Measurements from ENCODE around the gene IPO9.
"Not testable (repeated sequence)": the region's sequence is repeated elsewhere in the genome, so short reads cannot be mapped to it uniquely, and the experiment has no call there.

The IPO9 gene

DNA sequence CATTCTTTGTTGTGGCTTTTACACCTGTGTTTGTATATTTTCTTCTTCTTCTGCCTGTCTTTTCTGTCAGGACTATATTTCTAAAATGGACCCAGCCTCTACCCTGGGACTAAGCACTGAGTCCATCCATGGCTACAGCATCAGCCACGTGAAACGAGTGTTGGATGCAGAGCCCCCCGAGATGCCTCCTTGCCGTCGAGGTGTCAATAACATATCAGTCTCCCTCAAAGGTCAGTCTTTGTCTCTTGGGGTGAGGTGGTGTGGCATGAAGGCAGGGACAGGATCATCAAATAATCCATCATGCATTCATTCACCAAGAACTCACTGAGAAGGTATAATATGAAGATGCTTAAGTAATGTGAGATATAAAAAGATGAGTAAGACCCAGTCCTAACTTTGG, 19.1 kb upstream of the IPO9 start:
- no peak for DNase-seq (ENCODE audit: low read depth in 2 of 2)

DNA sequence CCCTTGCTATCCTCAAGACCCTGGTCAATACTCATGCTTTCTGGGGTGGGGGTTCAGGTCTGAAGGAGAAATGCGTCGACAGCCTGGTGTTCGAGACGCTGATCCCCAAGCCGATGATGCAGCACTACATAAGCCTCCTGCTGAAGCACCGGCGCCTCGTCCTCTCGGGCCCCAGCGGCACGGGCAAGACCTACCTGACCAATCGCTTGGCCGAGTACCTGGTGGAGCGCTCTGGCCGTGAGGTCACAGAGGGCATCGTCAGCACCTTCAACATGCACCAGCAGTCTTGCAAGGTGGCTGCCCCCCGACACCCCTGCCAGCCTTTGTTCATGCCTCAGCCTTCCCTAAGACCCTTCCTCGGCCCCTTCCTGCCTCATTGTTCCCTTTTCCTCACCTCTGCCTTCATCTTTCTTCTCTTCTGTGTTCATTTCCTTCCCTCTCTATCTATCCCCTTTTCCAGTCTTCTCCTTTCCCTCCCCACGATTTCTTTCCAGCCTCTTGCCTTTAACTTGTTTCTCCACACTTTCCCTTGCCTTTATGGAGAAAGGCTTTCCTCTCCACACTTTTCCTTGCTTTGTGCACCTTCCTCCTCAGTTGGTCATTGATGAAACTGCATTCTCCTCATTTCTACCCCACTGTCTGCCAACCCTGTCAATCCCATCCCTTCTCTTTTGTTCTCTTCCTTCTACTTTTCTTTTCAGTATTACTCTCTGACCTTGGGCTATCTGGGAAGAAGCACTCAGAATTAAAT, 18.3 kb upstream of the IPO9 start:
- DNase-seq (ENCODE audit: low read depth in 2 of 2): no peak

DNA sequence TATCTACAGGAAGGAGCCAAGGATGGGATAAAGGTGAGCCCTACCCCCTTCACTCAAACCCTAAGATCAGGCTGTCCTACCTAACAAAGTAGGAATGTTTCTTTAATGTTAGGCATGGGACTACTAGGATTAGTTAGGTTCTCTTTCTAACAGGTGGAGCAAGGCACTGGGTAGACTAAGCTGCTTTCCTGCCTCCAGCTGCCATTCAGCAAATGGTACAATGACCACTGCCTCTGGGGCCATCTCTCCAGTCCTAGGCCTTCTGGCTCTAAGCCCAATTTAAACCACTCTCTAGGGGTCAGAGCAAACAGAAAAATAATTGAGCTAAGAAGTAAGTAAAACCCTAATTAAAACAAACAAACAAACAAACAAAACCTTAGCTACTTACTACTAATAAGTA, 15.7 kb upstream of the IPO9 start:
- no peak for DNase-seq (ENCODE audit: low read depth in 2 of 2)

GRCh38 chr1:201816309-201816854, 12.6 kb upstream of the IPO9 start:
- no peak for DNase-seq (ENCODE audit: low read depth in 2 of 2)

DNA sequence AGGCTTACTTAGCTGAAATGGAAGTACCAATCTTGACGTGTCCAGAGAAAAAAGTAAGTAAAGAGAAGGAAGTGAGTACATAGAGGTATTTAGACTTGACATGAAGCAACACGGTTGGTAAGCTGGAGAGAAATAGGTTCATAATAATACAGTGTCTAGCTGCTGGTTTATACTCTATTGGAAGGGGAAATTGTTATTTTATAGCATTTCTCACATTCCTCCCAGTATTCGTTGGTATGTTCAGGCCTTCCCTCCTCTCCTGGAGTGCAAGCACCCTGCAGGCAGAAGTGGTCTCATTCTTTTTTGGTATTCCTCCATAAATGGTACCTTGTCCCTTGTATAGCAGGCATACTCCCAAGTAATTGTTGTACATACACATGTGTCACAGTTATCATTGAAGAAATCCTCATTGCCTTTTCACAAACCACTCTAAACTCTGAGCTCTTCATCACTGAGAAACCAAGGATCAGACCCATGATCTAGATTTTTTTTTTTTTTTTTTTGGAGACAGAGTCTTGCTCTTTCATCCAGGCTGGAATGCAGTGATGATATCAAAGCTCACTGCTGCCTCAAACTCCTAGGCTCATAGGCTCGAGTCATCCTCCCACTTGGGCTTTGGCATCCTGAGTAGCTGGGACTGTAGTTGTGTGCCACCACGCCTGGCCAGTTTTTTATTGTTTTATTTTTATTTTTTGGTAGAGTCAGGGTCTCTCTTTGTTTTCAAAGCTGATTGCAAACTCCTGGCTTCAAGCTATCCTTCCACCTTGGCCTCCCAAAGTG, 9.8 kb upstream of the IPO9 start:
- DNase-seq (ENCODE audit: low read depth in 2 of 2): no peak

DNA sequence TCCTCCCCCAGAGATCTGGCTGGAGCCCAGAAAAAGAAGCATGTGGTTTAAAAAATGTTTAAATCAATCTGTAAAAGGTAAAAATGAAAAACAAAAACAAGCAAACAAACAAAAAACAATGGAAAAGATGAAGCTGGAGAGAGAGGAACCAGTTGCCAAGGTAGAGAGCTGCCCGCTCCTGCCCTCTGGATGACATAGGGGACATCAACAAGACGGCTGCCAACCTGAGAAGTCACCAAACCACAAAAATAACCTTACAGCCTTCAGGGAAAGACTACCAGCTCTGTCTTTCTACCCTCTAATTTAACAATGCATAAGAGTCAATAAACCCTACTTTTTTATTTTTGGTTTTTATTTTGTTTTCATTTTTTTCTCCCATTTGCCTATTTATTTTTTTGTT, 8.5 kb upstream of the IPO9 start:
- DNase-seq (ENCODE audit: low read depth in 2 of 2): no peak

GRCh38 chr1:201825245-201825644, 3.7 kb upstream of the IPO9 start:
- DNase-seq (ENCODE audit: low read depth in 2 of 2): no peak

DNA sequence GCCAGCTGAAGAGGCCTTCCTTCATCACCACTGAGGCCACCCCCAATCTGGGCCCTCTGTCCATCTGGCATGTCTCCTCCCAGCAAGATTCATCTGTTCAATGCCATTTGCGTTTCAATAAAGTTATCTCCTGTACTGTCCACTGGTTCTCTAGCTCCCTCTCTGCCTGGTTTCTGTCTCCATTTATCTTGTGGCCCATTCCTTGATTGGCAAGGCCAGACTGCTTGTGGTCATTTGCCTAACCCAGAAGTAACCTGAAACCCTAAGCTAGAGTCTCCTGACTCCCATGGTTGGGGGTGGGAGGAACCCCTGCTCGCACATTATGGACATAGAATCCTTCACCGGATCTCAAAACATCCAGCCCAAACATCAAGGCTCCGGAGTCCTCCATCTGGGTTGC, 2.1 kb upstream of the IPO9 start:
- no peak for DNase-seq (ENCODE audit: low read depth in 2 of 2)

GRCh38 chr1:201827321-201828216, 1.4 kb upstream of the IPO9 start:
- DNase-seq (ENCODE audit: low read depth in 2 of 2): no peak

DNA sequence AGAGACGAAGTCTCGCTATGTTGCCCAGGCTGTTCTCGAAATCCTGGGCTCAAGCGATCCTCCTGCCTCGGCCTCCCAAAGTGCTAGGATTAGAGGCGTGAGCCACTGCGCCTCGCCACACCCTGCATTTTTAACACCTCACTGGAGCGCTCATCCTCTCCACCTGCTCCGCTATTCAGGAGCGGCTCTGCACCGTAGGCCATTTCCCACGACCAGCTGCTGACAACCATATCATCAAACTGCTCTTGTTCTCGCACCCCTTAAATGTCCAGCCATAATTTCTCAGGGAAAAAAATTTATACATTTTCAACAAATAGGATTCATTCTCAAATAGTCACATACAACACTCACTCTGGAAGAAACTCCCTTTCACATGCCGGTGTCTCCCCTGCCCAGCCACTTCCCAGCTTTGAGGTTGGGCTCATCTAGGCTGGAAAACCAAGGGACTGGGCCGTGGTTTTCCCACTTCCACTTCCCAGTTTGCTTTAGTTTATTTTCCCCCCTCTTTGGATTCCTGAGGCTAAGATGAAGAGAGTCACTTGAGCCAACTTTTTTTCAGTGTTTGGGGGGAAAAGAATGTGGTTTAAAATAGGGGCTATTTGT, 639 bp upstream of the IPO9 start:
- no peak for DNase-seq (ENCODE audit: low read depth in 2 of 2)

DNA sequence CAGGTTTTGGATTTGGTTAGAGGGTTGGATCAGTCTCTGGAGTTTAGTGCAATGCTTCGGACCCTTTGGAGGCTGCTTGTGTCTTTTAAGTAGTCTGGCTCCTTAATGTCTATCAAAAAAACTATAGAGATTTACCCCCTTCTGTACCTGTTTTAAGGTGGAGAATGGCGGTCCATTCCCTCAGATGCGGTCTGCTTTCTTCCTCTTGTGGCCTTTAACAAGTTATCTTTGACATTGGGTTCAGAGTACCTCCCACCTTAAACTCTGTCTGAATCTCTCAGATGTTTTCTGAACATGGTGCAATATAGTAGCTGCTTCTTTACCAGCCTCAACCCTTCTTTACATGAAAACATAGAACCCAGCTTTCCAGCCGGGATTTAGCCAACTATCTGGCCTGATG, 2.4 kb downstream of the IPO9 start:
- no peak for DNase-seq (ENCODE audit: low read depth in 2 of 2)

DNA sequence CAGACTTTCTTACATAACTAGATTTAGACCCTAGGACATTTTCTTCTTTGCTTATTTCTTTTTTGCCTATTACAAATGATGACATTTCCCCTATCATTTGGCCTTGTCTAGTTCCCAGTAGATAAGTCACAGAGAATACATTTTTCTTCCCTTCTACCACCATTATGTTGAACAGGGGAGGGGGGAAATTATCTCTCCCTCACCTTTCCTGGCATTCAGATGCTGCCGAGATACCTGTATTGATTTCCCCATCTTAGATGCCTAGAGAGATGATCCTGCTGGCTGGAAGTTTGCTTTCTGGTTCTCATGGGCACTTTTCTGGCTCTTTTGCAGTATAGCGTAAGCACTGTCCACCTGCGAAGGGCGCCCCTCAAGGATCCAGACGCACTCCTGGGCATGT, 5.7 kb downstream of the IPO9 start:
- no peak for DNase-seq (ENCODE audit: low read depth in 2 of 2)

GRCh38 chr1:201838381-201838780, 9.4 kb downstream of the IPO9 start:
- DNase-seq (ENCODE audit: low read depth in 2 of 2): no peak

DNA sequence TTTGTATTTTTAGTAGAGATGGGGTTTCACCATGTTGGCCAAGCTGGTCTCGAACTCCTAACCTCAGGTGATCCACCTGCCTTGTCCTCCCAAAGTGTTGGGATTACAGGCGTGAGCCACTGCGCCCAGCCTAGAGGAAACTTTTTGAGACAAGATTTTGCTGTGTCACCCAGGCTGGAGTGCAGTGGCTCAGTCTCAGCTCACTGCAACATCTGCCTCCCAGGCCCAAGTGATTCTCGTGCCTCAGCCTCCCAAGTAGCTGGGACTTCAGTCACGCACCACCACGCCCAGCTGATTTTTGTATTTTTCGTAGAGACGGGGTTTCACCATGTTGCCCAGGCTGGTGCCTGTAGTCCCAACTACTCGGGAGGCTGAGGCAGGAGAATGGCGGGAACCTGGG, 10.1 kb downstream of the IPO9 start:
- DNase-seq (ENCODE audit: low read depth in 2 of 2): not testable (repeated sequence)

- no peak for DNase-seq (ENCODE audit: low read depth in 2 of 2)
These were observed 11.1 kb downstream of the IPO9 start for GRCh38 chr1:201840055-201840454.

DNA sequence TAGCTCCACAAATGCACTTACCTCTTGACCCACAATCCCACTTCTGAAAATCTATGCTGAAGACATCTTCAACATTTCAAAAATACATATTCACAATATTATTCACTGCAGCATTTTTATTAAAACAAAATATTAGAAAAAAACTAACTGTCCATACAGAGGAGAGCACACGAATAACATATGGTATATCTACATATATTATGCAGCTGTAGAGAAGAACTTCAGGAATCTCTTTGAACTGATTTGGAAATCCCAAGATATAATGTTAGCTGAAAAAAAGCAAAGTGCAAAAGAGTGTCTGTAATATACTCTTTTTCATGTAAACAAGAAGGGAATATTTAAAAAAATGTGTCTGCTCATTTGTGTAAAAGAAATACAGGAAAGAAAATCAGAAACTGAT, 11.5 kb downstream of the IPO9 start:
- DNase-seq (ENCODE audit: low read depth in 2 of 2): no peak

DNA sequence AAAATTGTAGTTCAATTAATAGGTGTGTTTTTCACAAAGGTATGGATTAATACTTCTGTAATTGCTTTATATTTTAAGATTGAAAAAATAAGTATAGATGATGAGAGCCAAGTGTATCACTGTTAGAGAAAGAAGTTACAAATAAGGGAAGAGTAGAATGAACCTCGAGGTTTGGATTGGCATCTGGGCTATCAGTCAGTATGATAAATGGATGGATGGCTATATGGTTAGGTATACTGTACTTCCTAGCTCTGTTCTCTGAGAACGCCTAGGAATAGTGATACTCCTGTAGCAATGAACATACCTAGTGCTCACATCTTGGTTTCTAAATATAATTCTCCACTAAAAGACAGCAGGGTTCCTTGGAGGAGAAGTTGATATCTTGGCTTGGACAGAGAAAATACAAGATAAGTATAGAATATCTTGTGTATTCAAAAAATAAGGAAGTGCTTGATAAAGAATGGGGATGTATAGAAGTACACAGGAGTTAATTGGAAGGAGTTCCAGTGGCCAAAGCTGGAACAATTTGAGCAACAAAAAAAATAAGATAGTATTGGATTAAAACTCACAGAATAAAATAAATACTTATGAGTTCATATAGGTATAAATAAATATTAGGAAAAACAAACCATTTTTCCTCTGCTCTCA, 12.4 kb downstream of the IPO9 start:
- no peak for DNase-seq (ENCODE audit: low read depth in 2 of 2)

DNA sequence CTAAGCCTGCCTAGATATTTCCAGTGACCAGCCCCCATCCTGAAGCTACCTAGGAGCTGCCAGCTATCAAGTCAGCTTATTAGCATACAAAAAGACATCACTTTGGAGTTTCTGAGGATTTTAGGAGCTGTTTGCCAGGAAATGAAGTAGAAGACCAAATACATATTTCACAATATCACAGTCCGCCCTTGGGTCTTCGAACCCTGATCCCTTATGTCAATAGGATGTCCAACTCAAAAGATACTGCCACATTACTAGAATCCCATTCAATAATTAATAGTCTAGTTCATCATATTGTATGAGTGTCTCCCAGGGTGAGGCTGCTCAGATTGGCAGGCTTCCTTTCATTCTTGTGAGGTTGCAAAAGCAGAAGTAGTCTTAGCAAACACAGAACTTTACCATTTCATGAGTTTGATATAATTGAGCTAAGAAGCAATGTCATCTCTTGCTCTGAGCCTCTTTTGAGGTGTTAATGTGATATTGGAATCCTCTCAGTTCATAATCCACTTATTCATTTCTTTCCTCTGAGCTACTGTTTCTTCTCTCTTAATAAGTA, 13.6 kb downstream of the IPO9 start:
- no peak for DNase-seq (ENCODE audit: low read depth in 2 of 2)

GRCh38 chr1:201845331-201846083, 16.6 kb downstream of the IPO9 start:
- no peak for DNase-seq (ENCODE audit: low read depth in 2 of 2)

GRCh38 chr1:201847150-201847549, 18.2 kb downstream of the IPO9 start:
- DNase-seq (ENCODE audit: low read depth in 2 of 2): no peak

Measured in activated CD4-positive, alpha-beta T cell treated with anti-CD3 and anti-CD28 coated beads for 24 hours (primary cell).